Uterus (tissue), 4 donors: ENCODE data around the gene FZR1. TPM values are rescaled to one million over a fixed set of nuclear protein-coding genes. Genes with fewer than 3 reads are reported as not detected.

ENCODE experiments used
- DNase-seq, 2 donors: peaks; one replicate each; pipeline ENCODE4 v3.0.0-alpha.2; 2019 to 2020
- H3K27ac ChIP-seq, 2 donors: fragments of 200-600 bp; sonication (generic); 1 replicate in 1 of 2; 2 replicates in 1 of 2; pipeline ENCODE4 v1.5.1; 2016 to 2018
- H3K27me3 ChIP-seq, 2 donors: fragments of 200-600 bp; sonication (generic); one replicate each; pipeline ENCODE4 v1.5.1; 2018 to 2019; ENCODE audit warnings: control low read depth in 1 of 2
- H3K36me3 ChIP-seq, 2 donors: fragments of 200-600 bp; sonication (generic); one replicate each; pipeline ENCODE4 v1.5.1; 2019; ENCODE audit warnings: control low read depth in 1 of 2
- H3K4me1 ChIP-seq, 2 donors: fragments of 200-600 bp; sonication (generic); one replicate each; pipeline ENCODE4 v1.5.1; 2018 to 2019; ENCODE audit warnings: control low read depth in 1 of 2
- H3K4me3 ChIP-seq, 2 donors: fragments of 200-600 bp; sonication (generic); 1 replicate in 1 of 2; 2 replicates in 1 of 2; pipeline ENCODE4 v1.5.1; 2018 to 2019; ENCODE audit warnings: mild to moderate bottlenecking in 1 of 2
- H3K9me3 ChIP-seq, 2 donors: fragments of 200-600 bp; sonication (generic); one replicate each; pipeline ENCODE4 v1.5.1; 2019; ENCODE audit warnings: control low read depth in 1 of 2
- CTCF ChIP-seq, 4 experiments: fragments of 200-600 bp in 2 of 4; fragments of 450-650 bp in 2 of 4; sonication (generic) in 2 of 4; IDR thresholded peaks; one replicate each; pipeline ENCODE4 v1.5.1; 2016 to 2019; ENCODE audit warnings: antibody characterized with exemption in 4 of 4, mild to moderate bottlenecking in 2 of 4, moderate library complexity in 1 of 4
- POLR2A ChIP-seq, 2 donors: fragments of 450-650 bp; IDR thresholded peaks; one replicate each; pipeline ENCODE4 v1.6.1; 2016; ENCODE audit warnings: antibody characterized with exemption in 2 of 2, mild to moderate bottlenecking in 1 of 2, moderate library complexity in 1 of 2
- intact Hi-C: fragments of 100-400 bp; cut with DNase I; formaldehyde crosslinking; loops from one replicate; pipeline ENCODE4 v1.15.1; 2023; ENCODE audit warnings: low total_unique reads
- total RNA-seq, 4 donors: library from RNA; depleted of rRNA in 3 of 4; stranded (reverse); fragments of >200 nt in 3 of 4; gene quantifications; one replicate each; pipeline versions ENCODE4 v1.1.0 to v1.2.4, GENCODE V29; 2014 to 2023
- donor health status: DM: yes; HTN: yes; CAD: no.

Gene FZR1
- total RNA-seq, 4 donors from 2014 or later = 3.8 to 70.8 (median 33.0) TPM

- no peak for TF ChIP-seq POLR2A (IDR thresholded peaks at IDR 0.05)
- Histone ChIP-seq H3K27ac (no peak overlapping the region), H3K9me3 (no peaks in the 10 kb centered on the region), H3K4me1 (peaks cover 0 to 3% of the 10 kb centered on the region in 2 donors), H3K36me3 (no peaks in the 10 kb centered on the region), H3K4me3 (no peak overlapping the region), H3K27me3 (no peaks in the 10 kb centered on the region)
- no peak for DNase-seq
- intact Hi-C loops = no loop called here
These were observed 5.6 kb downstream of the FZR1 start for GRCh38 chr19:3511506-3512251.

GRCh38 chr19:3512562-3513228, 6.6 kb downstream of the FZR1 start:
- DNase-seq = no peak
- no peak overlapping the region for H3K27ac ChIP-seq
- no peaks in the 10 kb centered on the region for H3K9me3 ChIP-seq
- intact Hi-C loops = no loop called here
- H3K4me3 ChIP-seq = no peak overlapping the region
- no peaks in the 10 kb centered on the region for H3K27me3 ChIP-seq
- no peak for TF ChIP-seq CTCF (IDR thresholded peaks at IDR 0.05)
- TF ChIP-seq POLR2A (IDR thresholded peaks at IDR 0.05) = no peak
- peaks cover 0 to 1% of the 10 kb centered on the region in 2 donors for H3K4me1 ChIP-seq
- H3K36me3 ChIP-seq = no peaks in the 10 kb centered on the region

GRCh38 chr19:3513229-3514140, 7.4 kb downstream of the FZR1 start:
- Histone ChIP-seq H3K36me3 (no peaks in the 10 kb centered on the region), H3K27me3 (no peaks in the 10 kb centered on the region), H3K9me3 (no peaks in the 10 kb centered on the region), H3K4me1 (no peaks in the 10 kb centered on the region), H3K4me3 (no peak overlapping the region), H3K27ac (no peak overlapping the region)
- no peak for DNase-seq
- no peak for TF ChIP-seq POLR2A (IDR thresholded peaks at IDR 0.05)
- no peak for TF ChIP-seq CTCF (IDR thresholded peaks at IDR 0.05)
- intact Hi-C loops = no loop called here

GRCh38 chr19:3514930-3515329, 8.8 kb downstream of the FZR1 start:
- Histone ChIP-seq H3K27ac (no peak overlapping the region), H3K4me3 (no peak overlapping the region), H3K4me1 (no peaks in the 10 kb centered on the region), H3K27me3 (no peaks in the 10 kb centered on the region), H3K9me3 (no peaks in the 10 kb centered on the region), H3K36me3 (no peaks in the 10 kb centered on the region)
- no peak for DNase-seq
- no peak for TF ChIP-seq POLR2A (IDR thresholded peaks at IDR 0.05)
- no peak for TF ChIP-seq CTCF (IDR thresholded peaks at IDR 0.05)
- intact Hi-C loops = no loop called here

GRCh38 chr19:3515891-3516422, 9.8 kb downstream of the FZR1 start:
- TF ChIP-seq CTCF (IDR thresholded peaks at IDR 0.05) (no peak), POLR2A (IDR thresholded peaks at IDR 0.05) (no peak)
- no peaks in the 10 kb centered on the region for H3K4me1 ChIP-seq
- H3K27ac ChIP-seq = no peak overlapping the region

More at GRCh38 chr19:3515891-3516422, 9.8 kb downstream of the FZR1 start:
- Histone ChIP-seq H3K9me3 (no peaks in the 10 kb centered on the region), H3K4me3 (no peak overlapping the region), H3K36me3 (no peaks in the 10 kb centered on the region), H3K27me3 (no peaks in the 10 kb centered on the region)
- no peak for DNase-seq
- intact Hi-C loops = no loop called here
